DMS153 (cell line): Measurements from ENCODE around the gene SHC3.
A peak's percentile ranks its signal among the peaks of the same experiment; 100 is the strongest.

ENCODE experiments used
- DNase-seq: peaks from one replicate; lab custom pipeline; 2025; lab: John Stamatoyannopoulos, UW

Gene SHC3

DNA sequence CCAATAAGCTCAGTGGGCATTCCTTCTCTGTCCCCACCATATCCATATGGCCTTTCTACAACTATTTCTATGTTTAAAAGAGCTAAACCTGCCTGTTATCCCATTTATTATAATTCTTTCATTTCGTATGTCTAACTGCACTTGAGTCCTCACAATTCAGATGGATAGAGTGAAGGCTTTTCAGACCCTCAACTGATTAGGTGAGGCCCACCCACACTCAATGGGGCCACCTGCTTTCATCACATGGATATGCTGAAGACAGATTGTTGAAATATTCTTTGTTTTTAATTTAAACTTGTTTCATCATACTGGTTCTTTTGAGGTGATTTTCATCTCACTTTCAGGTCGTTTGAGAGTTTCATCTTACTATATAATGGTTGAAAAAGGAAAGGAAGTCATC lies 193.0 kb downstream of the SHC3 start:
- DNase-seq, result no peak

DNA sequence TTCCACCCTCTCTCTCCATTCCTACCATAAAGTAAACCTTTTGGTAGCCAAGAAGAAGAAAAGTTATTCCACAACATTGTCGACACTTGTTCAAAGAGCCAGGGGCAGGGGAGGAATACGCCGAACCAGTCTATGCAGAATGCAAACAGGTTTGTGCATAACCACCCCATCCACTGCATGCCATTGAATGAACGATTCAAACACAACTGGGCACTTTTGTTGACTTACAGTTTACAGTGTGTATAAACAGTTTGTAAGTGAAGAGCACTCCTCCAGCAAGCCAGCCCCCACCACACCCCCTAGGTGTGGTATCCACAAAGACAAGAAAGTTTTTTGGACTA lies 194.1 kb downstream of the SHC3 start:
- no peak for DNase-seq

DNA sequence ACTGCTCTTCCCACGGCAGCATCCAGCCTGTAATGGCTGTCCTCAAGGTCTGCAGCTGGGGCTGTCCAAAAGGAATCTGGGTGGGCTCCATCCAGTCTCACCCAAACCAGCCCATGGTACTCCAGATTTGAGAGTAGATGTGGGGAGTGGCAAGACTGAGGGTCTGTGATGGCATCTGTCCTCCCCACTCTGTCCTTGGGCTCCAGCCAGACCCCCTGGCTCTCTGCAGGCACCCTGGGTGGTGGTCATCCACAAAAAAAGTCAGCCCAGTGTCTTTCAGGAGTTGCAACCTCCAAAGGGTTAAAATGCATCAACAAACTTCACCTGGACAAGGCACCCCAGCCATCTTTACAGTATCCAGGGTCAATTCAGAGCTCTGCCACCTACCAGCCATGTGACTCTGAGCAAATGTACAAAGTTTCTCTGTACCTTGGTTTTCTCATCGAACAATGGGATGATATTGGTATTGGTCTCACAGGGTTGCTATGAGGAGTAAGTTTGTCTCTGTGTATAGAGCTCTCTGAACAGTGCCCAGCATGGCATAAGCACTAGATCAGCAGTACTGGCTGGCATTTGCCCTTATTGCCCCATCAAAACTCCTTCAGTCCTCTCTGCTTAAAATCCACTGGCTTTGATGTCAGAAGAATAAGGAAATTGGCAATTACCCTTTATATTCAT lies 194.6 kb downstream of the SHC3 start:
- DNase-seq, result no peak

DNA sequence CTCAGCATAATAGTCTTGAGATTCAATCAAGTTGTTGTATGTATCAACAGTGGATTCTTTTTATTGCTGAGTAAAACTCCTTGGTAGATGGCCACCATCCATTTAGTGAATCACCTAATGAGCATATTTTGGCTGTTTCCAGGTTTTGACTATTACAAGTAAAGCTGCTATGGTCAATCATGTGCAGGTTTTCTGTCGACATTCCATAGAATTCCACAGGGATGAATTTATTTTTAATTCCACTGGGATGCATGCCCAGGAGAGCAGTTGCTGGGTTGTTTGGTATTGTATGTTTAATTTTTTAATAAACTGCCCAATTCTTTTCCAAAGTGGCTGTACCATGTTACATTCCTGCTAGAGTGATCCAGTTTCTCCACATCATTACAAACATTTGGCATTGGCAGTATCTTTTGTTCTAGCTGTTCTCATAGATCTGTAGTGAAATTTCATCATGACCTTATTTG lies 197.8 kb downstream of the SHC3 start:
- no peak for DNase-seq

DNA sequence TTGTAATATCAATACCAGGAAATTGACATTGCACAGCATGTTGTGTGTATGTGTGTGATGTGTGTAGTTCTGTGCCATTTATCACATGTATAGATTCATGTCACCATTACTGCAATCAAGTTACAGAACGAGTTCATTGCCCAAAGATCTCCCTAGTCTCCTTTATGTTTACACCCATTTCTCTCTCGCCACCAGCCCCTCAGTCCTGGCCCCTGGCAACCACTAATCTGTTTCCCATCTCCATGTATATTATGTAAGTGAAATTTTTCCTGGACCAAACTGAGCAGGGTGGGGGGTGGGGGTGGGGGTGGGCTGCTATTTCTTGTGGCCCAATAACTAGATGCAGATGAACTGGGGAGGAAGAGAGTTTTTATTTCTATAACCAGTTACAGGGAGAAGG lies 198.8 kb downstream of the SHC3 start:
- DNase-seq, result no peak

DNA sequence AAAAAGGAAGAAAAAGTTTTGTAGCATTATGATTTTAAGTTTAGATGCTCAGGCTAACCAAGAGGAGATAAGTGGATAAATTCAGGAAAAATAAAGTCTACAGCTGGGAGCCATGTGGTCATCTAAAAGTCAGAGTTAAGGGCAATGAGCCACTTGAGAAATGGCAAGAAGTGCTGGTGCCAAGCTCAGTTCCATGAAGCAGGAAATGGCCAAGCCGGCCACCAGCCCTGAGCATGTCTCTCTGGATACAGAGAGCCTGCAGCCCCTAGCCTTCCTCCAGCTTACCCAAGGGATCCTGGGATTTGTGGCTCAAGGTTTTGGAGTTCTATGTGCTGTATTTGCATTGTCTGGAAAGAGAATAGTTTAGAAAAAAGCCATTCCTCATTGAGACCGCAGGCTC lies 199.6 kb downstream of the SHC3 start:
- DNase-seq, result no peak

DNA sequence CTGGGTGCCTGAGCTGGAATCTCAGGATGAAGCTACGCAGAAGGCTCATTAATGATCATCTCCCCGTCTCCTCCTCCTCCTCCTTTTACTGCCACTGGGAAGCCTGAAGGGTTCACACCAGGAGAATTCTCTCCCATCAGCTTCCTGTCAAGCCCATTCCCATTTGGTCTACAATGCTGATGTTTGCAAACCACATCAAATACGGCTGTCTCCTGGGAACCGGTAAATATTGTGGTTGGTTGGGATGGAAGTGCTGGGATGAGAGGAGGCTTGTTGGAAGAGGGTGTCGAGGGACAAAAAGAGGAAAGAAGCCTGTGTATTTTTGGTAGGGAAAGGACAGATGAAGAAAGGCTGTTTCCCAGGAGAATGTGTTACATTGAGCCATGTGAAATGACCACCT lies 200.6 kb downstream of the SHC3 start:
- DNase-seq, result peak; percentile 97

DNA sequence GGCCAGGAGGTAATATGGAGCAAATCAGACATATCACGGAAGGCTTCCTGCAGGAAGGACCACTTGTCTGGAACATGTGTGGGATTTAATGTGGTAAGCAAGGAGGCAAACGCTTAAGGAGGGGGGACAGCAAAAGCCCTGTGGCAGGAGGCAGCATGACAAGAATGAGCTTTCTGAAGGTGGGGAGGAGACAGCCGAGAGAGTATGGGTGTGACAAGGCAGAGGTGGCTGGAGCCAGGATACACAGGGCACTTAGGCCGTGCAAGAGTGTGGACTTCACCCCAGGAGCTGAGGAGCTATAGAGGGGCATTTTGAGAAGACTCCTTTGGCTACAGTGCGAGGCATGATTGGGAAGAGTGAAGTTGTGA lies 201.7 kb downstream of the SHC3 start:
- no peak for DNase-seq

DNA sequence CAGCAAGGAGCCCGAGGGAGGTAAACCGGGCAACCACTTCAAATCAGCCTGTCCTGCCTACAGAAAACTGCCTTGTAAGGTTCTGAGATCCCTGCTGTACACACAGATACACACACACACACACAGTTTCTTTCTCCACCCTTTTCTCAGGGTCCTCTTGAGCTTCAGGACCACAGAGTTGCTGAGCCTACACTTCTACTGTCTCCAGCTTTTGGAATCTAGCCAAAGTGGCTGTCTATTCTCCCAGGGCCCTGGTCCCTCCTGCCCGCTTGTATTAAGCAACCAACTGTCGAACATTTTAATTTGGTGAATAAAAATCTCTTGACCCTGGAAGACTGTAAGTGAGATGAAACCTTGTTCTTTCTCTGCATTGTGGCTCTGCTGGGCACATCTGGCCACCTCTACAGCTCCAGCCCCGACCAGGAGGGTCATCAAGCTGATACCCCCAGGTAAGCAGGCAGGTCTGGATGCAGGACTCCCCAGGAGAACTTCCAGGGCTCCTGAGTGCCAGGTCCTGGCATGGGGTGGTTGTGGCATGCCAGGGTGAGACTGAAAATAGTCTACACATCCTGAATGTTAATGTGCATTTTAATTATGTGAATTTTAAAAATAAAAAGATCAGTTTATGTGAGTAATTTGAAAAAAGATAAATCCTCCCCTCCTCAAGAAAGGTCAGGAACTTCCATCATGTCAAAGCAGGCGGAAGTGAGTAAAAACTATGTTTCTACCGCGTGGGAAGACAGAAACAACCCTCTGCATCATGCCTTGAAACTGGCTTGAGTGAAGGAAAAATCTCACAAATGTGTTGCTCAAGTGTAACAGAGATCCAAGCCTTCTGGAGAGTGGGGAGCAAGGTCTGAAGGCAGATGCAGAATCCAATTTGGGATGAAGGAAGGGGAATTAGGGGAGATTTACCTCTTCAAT lies 202.4 kb downstream of the SHC3 start:
- DNase-seq, result no peak

DNA sequence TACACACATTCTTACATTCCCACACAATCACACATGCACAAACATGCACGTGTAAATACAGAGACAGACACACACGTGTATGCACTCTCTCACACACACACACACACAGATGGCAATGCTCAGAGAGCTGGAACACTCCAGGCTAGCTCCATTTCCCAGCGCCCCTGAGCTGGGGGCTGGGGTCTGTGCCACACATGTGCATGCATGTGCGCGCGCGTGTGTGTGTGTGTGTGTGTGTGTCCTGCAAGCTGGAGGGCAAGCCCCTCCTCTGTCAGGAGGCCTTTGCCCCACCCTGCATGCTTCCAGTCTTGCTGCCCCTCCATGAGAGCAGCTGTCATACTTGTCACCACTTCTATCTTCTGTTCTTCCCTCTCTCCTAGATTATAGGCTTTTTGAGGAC lies 204.0 kb downstream of the SHC3 start:
- no peak for DNase-seq

DNA sequence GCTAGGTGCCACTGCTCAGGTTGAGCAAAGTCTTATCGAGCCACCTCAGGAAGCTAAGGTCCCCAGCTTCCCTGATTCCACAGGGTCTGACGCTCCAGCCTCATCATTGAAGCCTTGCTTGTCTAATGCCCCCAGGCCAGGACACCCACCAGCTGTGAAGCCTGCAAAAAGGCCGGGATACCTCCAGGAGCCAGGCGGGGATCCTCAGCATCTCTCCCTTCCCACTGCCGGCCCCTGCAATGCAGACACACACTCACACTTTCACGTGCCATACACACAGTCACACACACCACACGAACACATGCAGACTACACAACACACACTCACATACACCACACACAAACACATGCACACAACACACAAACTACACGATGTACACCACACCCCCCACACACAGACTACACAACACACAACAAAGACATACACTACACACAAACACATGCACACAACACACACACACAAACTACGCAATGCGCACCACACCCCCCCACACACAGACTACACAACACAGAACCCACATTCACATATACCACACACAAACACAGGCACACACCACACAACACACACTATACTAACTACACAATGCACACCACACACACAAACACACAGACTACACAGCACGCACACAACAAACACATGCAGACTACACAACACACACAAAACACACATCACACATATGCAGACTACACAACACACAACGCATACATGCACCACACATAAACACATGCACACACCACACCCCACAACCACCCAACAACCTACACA lies 205.2 kb downstream of the SHC3 start:
- DNase-seq, result no peak

DNA sequence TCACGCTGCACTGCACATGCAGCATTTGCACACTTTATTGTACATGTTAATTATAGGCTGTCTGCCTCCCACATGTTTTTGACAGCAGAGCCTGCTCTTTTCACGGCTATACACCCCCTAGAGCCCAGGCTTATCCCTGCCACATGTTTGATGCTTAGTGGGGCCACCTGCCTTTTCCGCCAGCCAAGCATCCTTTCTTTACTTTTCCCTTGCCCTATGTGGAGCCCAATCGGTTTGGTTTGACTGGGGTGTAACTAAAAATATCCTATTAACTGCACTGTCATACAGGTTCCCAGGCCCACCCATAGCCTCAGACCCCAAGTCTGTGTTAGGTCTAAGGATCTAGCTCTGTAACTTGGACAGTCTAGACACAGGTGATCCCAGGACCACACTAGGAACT lies 206.2 kb downstream of the SHC3 start:
- DNase-seq, result no peak

DNA sequence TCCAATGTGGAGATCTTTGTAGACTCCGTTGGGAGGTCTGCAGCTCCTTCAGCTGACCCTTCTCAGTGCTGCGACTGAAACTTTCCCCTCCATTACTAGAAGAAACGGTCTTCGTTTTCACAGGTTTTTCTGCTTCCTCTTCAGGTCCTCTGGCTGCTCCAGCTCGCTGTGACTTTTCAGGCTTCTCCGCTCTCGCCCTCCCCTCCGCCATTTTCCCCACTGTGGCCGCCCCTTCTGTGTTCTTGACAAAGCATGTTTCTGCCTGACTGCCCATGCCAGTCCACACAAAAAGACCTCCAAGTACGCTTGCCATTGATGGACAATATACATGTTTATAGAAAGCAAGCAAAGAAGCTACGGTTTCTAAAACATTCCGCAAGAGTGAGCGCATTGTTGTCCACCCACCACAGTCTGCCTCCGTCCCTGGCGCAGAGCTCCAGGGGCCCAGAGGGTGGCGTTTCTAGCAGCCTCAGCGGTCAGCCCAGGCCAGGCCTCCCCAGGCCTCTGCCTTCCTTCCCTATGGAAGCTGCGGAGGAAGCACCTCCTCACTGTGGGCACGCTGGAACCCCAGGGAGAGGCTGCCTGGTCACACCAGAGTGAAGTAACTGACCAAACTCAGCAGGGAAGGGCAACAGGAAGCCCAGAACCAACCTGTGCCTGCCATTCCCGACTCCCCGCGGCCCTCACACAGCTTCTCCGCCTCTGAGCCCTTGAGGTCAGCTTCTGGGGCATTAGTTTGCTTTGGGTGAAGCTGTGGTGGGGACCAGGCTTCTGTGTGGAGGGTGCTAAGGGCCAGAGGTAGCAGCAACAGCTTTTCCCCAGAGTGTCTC lies 207.3 kb downstream of the SHC3 start:
- no peak for DNase-seq

DNA sequence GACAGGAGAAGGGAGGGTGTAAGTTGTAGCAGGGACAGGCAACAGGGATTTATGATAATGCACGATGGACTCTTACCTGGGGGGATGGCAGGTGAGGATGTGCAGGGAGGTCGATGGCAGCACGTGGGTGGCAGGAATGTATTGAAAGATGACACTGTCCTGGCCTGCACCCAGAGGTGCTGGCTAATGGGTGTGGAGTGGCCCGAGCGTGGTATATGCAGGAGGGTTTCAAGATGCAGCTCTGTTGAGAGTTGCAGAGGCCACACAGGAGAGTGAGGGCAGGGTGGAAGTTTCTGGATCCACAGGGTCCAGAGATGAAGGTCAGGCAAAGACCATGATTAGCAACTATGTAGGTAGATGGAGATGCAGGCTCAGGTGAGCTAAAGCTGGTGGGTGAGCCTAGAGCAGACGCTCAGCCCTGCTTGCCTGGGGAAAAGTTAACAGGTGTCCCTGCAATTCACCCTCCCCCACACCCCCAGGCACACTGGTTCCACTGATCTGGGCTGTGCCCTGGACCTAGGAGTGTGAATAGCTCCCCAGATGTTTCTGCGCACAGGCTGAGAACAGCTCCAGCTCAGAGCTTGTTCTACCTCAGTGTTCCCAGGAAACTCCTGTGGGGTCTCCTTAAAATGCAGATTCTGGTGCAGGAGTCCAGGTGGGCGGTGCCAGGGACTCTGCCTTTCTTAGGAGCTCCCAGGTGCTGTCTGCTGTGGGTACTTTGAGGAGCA lies 208.8 kb downstream of the SHC3 start:
- no peak for DNase-seq

DNA sequence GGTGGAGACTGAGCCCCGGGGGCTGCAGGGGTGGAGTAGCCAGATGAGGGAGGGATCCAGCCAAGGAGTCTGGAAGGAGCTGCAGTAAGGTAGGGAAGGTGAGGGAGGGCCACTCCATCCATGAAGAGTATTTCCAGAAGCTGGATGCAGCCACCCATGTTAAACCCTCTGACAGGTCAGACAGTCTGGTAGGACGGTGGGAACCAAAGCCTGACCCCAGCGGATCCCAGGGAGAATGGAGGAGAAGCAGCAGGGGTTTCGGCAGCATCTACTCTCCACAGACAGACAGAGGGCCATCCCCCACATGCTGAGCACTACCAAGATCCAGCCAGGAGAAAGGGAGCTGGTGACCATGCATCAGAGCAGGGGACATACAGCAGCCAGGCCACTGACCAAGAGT lies 209.8 kb downstream of the SHC3 start:
- DNase-seq, result no peak

DNA sequence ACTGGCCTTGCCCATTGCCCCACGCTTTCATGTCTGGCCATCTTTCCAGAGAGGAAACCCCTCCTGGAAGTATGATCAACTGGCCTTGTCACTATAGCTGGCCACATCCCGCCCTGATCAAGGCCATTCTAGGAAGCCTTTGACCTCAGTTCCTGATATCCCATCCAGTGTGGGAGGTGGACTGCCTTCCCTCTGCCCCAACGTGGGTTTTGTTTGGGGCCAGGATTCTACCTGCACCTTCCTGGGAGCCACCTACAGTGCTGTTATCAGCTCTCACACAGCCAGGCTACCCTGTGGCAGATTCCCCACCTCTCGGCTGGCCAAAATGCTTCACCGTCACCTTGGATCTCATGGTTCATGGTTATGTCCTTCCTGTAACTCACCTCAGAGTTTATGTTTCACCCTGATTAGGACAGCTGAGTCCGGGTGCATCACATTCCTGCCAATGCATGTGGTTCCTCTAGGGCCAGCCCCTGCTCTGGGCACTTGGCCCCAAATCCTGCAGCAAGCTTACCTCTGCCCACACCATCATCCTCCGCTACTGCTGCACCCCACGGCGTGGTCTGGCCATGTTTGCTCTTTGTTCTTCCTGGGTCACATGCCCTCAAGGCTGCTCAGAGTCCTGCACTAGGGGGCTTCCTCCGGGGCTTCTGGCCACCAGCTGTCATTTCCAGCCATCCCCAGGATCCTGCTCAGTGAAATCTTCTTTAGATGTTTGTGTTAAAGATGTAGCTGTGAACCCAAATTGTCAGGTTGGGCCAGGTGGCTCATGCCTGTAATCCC lies 211.5 kb downstream of the SHC3 start:
- DNase-seq, result no peak

DNA sequence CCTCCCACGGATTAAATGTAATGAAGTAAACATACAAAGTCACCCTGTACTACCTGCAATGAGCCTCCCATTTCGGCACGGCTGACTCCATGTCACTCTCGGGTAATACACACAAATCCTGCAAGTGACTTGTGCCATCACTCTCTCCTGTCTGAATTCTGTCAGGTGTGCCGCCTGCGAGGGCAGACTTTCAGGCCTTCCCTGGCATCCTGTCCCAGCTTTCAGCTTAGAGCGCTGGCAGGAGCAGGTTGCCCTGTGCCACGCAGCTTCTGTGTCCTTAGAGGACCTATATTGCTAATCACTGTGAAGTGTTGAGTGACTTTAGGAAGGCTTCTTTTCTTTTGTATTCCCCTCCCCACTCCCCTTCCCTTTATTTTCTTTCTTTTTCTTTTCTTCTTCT lies 213.1 kb downstream of the SHC3 start:
- no peak for DNase-seq

DNA sequence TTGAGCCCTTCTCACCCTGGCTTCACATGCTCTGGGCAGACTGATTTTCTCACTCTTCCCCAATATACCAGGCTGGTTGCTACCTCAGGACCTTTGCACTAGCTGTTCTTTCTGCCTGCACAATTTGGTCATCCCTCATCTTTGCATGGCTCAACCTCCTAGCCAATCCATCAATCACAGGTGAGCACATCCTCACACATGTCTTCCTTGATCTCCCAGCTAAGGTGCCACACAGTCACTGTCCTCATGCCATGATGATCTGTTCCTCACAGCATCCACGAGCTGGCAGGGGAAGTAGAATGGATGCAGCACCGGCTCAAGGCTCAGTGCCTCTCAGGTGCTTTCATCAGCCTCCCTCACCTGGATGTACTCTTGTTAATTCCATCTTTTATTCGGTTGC lies 218.0 kb downstream of the SHC3 start:
- DNase-seq, result no peak

DNA sequence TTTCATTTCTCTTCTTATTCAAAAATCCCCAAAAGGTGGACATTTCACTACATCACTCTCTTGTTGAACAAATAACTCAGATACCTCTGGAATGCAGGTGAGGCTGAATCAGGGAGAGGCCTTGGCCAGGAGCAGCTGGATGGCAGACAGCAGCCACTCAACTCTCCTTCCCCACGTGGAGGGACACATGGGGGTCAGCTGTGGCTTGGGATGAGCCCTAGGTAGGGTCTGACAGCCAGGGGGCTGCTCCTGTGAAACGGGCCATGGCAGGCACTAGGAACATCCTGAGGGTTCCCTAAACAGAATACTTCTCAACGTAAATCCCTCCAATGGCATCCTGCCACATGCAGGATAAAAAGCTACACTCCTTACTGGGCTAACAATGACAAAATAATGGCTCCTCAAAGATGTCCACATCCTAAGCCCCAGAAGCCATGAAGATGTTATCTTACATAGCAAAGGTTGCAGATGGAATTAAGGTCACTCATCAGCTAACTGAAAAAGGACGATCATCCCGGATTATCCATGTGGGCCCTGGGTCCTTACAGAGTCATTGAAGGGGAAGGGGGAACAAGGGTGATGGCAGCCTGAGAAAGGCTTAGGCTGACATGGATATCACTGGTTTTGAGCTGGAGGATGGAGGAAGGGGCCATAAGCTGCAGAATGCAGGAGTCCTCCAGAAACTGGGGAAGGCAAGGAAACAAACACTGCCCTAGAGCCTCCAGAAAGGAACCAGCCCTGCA lies 218.7 kb downstream of the SHC3 start:
- no peak for DNase-seq

DNA sequence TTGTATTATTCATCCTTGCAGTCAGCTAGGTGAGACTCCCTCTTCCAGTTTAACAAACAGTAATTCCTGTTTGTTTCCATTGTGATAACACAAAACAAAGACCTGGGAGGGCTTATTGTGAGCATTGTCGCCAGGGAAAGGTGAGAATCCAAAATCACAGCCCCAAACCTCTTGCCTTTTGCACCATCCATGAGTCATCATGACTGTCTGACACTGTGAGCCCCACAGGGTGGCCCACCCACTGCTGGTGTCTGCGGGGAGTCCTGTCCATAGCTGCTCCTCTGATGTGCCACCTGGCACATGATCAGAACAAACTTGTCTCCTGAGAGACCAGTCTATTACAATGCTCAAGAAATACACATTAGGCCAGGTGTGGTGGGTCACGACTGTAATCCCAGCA lies 221.1 kb downstream of the SHC3 start:
- DNase-seq, result peak; percentile 38
